Measurements from ENCODE around the gene NDUFA8.

GRCh38 chr9:122132539-122132938, 27.0 kb downstream of the NDUFA8 start:
- TF ChIP-seq POLR2A (IDR thresholded peaks at IDR 0.05) (no peak), CTCF (IDR thresholded peaks at IDR 0.05 in 8 of 11, conservative IDR thresholded peaks at IDR 0.05 in 3 of 11) (no peak)
